HG03469 (cell line): ENCODE data around the gene NPFF.
A peak's percentile ranks its signal among the peaks of the same experiment; 100 is the strongest.

Source experiments
- ATAC-seq: cut with Tn5 transposase; IDR thresholded peaks from one replicate; pipeline ENCODE4 v1.9.1; 2021; ENCODE audit warnings: mild to moderate bottlenecking, moderate library complexity, moderate number of reproducible peaks; ENCODE audit not compliant: unreplicated experiment

Gene NPFF

GRCh38 chr12:53514628-53515290 is 7.5 kb upstream of the NPFF start:
- ATAC-seq, result no peak

GRCh38 chr12:53513712-53514410 is 6.6 kb upstream of the NPFF start:
- ATAC-seq, result no peak

- ATAC-seq, result no peak
Observed at GRCh38 chr12:53510181-53510812, 3.0 kb upstream of the NPFF start.

GRCh38 chr12:53508534-53509170 is 1.4 kb upstream of the NPFF start:
- peak; percentile 67 for ATAC-seq

GRCh38 chr12:53507603-53507885 is 260 bp upstream of the NPFF start:
- no peak for ATAC-seq

GRCh38 chr12:53506450-53506785 is 866 bp downstream of the NPFF start:
- no peak for ATAC-seq

- no peak for ATAC-seq
Observed at GRCh38 chr12:53505555-53506449, 1.5 kb downstream of the NPFF start.

- ATAC-seq, result no peak
Observed at GRCh38 chr12:53505086-53505485, 2.2 kb downstream of the NPFF start.

- no peak for ATAC-seq
Observed at GRCh38 chr12:53504004-53504920, 3.0 kb downstream of the NPFF start.

GRCh38 chr12:53502983-53503728 is 4.1 kb downstream of the NPFF start:
- ATAC-seq, result no peak

GRCh38 chr12:53502331-53502730 is 5.0 kb downstream of the NPFF start:
- ATAC-seq, result no peak

GRCh38 chr12:53501615-53502181 is 5.6 kb downstream of the NPFF start:
- ATAC-seq, result no peak

- peak; percentile 51 for ATAC-seq
Observed at GRCh38 chr12:53500776-53501614, 6.3 kb downstream of the NPFF start, which contains the start of gene TARBP2. Gene TARBP2 (plus strand): TSS chr12:53501283. CDS start chr12:53501409, 126 bp downstream.

GRCh38 chr12:53500142-53500775 is 7.0 kb downstream of the NPFF start:
- ATAC-seq, result no peak

GRCh38 chr12:53499266-53500141 is 7.8 kb downstream of the NPFF start, which contains the start of gene MAP3K12:
Gene MAP3K12 (minus strand): TSS chr12:53499458. CDS start chr12:53487391, 12,067 bp downstream.
- no peak for ATAC-seq

GRCh38 chr12:53498235-53498630 is 9.1 kb downstream of the NPFF start:
- no peak for ATAC-seq
